T-helper 9 cell (primary cell): Measurements from ENCODE around the gene LCLAT1.

Experiments
- DNase-seq: peaks from one replicate; pipeline ENCODE4 v3.0.0-alpha.2; 2020

The LCLAT1 gene

GRCh38 chr2:30424231-30424630, 22.8 kb upstream of the LCLAT1 start:
- DNase-seq: no peak

GRCh38 chr2:30425326-30425725, 21.7 kb upstream of the LCLAT1 start:
- no peak for DNase-seq

GRCh38 chr2:30427606-30428347, 19.3 kb upstream of the LCLAT1 start:
- DNase-seq: no peak

- no peak for DNase-seq
Measured at GRCh38 chr2:30428348-30428662, 18.7 kb upstream of the LCLAT1 start.

GRCh38 chr2:30428827-30429461, 18.1 kb upstream of the LCLAT1 start:
- DNase-seq: no peak

GRCh38 chr2:30433541-30434299, 13.3 kb upstream of the LCLAT1 start:
- no peak for DNase-seq

GRCh38 chr2:30434708-30435107, 12.3 kb upstream of the LCLAT1 start:
- no peak for DNase-seq

GRCh38 chr2:30436859-30437435, 10.1 kb upstream of the LCLAT1 start:
- DNase-seq: no peak

- no peak for DNase-seq
Measured at GRCh38 chr2:30437809-30438548, 9.1 kb upstream of the LCLAT1 start.

GRCh38 chr2:30439296-30439695, 7.8 kb upstream of the LCLAT1 start:
- no peak for DNase-seq

- DNase-seq: no peak
Measured at GRCh38 chr2:30439879-30440278, 7.2 kb upstream of the LCLAT1 start.

GRCh38 chr2:30441023-30441422, 6.0 kb upstream of the LCLAT1 start:
- no peak for DNase-seq

- no peak for DNase-seq
Measured at GRCh38 chr2:30443081-30443480, 4.0 kb upstream of the LCLAT1 start.

- no peak for DNase-seq
Measured at GRCh38 chr2:30444273-30444672, 2.8 kb upstream of the LCLAT1 start.

- no peak for DNase-seq
Measured at GRCh38 chr2:30445266-30445821, 1.7 kb upstream of the LCLAT1 start.

GRCh38 chr2:30446602-30447148, 371 bp upstream of the LCLAT1 start:
- no peak for DNase-seq

GRCh38 chr2:30448308-30448707, 1.3 kb downstream of the LCLAT1 start:
- DNase-seq: no peak

- DNase-seq: no peak
Measured at GRCh38 chr2:30448866-30449265, 1.8 kb downstream of the LCLAT1 start.

GRCh38 chr2:30450025-30450424, 3.0 kb downstream of the LCLAT1 start:
- no peak for DNase-seq

- DNase-seq: no peak
Measured at GRCh38 chr2:30453498-30453897, 6.5 kb downstream of the LCLAT1 start.

- no peak for DNase-seq
Measured at GRCh38 chr2:30454571-30454970, 7.5 kb downstream of the LCLAT1 start.

GRCh38 chr2:30455114-30455738, 8.2 kb downstream of the LCLAT1 start:
- no peak for DNase-seq
